SK-N-SH treated with all-trans-retinoic acid at 6 μM for 48 hours (cell line): ENCODE results near the gene ORAI3.

Source experiments
- ATAC-seq: fragments of 200-7000 bp; cut with Tn5 transposase; 3 replicates; pipeline ENCODE4 v1.9.1; 2020; ENCODE audit warnings: mild to moderate bottlenecking, moderate library complexity
- ARNTL ChIP-seq: fragments of 450-650 bp; formaldehyde crosslinking; IDR thresholded peaks from 2 replicates; pipeline ENCODE4 v1.5.0; 2020; ENCODE audit warnings: low read depth, mild to moderate bottlenecking, moderate library complexity, borderline replicate concordance
- BACH2 ChIP-seq: fragments of 250-450 bp; sonication (Bioruptor Pico); IDR thresholded peaks from 2 replicates; pipeline ENCODE4 v1.9.0; 2021; ENCODE audit warnings: mild to moderate bottlenecking, borderline replicate concordance
- CREB5 ChIP-seq: fragments of 250-450 bp; sonication (Bioruptor Pico); IDR thresholded peaks from 2 replicates; pipeline ENCODE4 v1.5.1; 2020; ENCODE audit warnings: low read depth, mild to moderate bottlenecking, moderate library complexity
- CSDC2 ChIP-seq: fragments of 250-450 bp; sonication (Bioruptor Pico); IDR thresholded peaks from 2 replicates; pipeline ENCODE4 v1.5.0; 2020; ENCODE audit warnings: mild to moderate bottlenecking, moderate library complexity
- ESRRG ChIP-seq: fragments of 250-450 bp; sonication (Bioruptor Pico); IDR thresholded peaks from 2 replicates; pipeline ENCODE4 v1.6.1; 2021; ENCODE audit warnings: mild to moderate bottlenecking
- GLIS3 ChIP-seq: fragments of 250-450 bp; sonication (Bioruptor Pico); IDR thresholded peaks from 2 replicates; pipeline ENCODE4 v1.5.0; 2020; ENCODE audit warnings: mild to moderate bottlenecking, moderate library complexity
- PATZ1 ChIP-seq: fragments of 250-450 bp; sonication (Bioruptor Pico); IDR thresholded peaks from 2 replicates; pipeline ENCODE4 v1.8.0; 2020; ENCODE audit warnings: mild to moderate bottlenecking, moderate library complexity, borderline replicate concordance
- PPARA ChIP-seq: fragments of 250-450 bp; sonication (Bioruptor Pico); IDR thresholded peaks from 2 replicates; pipeline ENCODE4 v1.5.0; 2020; ENCODE audit warnings: mild to moderate bottlenecking, borderline replicate concordance
- SNAI2 ChIP-seq: fragments of 250-450 bp; sonication (Bioruptor Pico); IDR thresholded peaks from 2 replicates; pipeline ENCODE4 v1.5.0; 2020; ENCODE audit warnings: mild to moderate bottlenecking, moderate library complexity
- TCF4 ChIP-seq: fragments of 250-450 bp; sonication (Bioruptor Pico); IDR thresholded peaks from 2 replicates; pipeline ENCODE4 v1.8.0; 2021; ENCODE audit warnings: mild to moderate bottlenecking, moderate library complexity, borderline replicate concordance
- TOX ChIP-seq: fragments of 250-450 bp; sonication (Bioruptor Pico); IDR thresholded peaks from 2 replicates; pipeline ENCODE4 v1.8.0; 2021; ENCODE audit warnings: mild to moderate bottlenecking, moderate library complexity, borderline replicate concordance
- TSHZ2 ChIP-seq: fragments of 250-450 bp; sonication (Bioruptor Pico); IDR thresholded peaks from 2 replicates; pipeline ENCODE4 v1.5.0; 2020; ENCODE audit warnings: mild to moderate bottlenecking, moderate library complexity
- ZC3H10 ChIP-seq: fragments of 250-450 bp; sonication (Bioruptor Pico); IDR thresholded peaks from 2 replicates; pipeline ENCODE4 v1.5.1; 2021; ENCODE audit warnings: mild to moderate bottlenecking, moderate library complexity
- ZFP3 ChIP-seq: fragments of 250-450 bp; sonication (Bioruptor Pico); IDR thresholded peaks from 2 replicates; pipeline ENCODE4 v1.5.0; 2020; ENCODE audit warnings: mild to moderate bottlenecking, moderate library complexity
- ZFP30 ChIP-seq: fragments of 450-650 bp; formaldehyde crosslinking; IDR thresholded peaks from 2 replicates; pipeline ENCODE4 v1.5.0; 2022; ENCODE audit warnings: mild to moderate bottlenecking, moderate library complexity
- ZNF70 ChIP-seq: fragments of 450-650 bp; formaldehyde crosslinking; IDR thresholded peaks from 2 replicates; pipeline ENCODE4 v1.5.0; 2020; ENCODE audit warnings: mild to moderate bottlenecking, moderate library complexity

ORAI3 gene

GRCh38 chr16:30992276-30992780, 43.5 kb downstream of the ORAI3 start:
- ATAC-seq = no peak
- TF ChIP-seq ZNF70 (CRISPR knock-in tag) (no peak), BACH2 (CRISPR knock-in tag) (no peak), ZC3H10 (no peak), GLIS3 (no peak), ARNTL (no peak), TOX (CRISPR knock-in tag) (no peak), CREB5 (no peak)

- ATAC-seq = no peak
- TF ChIP-seq ESRRG (no peak), ARNTL (no peak), PATZ1 (no peak), TCF4 (no peak), CSDC2 (no peak), ZFP30 (CRISPR knock-in tag) (no peak), SNAI2 (CRISPR knock-in tag) (no peak), PPARA (no peak), ZNF70 (CRISPR knock-in tag) (no peak), CREB5 (no peak)
Measured at GRCh38 chr16:30992931-30993816, 44.3 kb downstream of the ORAI3 start.

- ATAC-seq = no peak
- TF ChIP-seq TSHZ2 = no peak
- no peak for TF ChIP-seq ZC3H10
- TF ChIP-seq CREB5 = no peak
- no peak for TF ChIP-seq ZFP3 (CRISPR knock-in tag)
- no peak for TF ChIP-seq ARNTL
- no peak for TF ChIP-seq SNAI2 (CRISPR knock-in tag)
- no peak for TF ChIP-seq CSDC2
- no peak for TF ChIP-seq ZFP30 (CRISPR knock-in tag)
Measured at GRCh38 chr16:30995927-30996323, 47.1 kb downstream of the ORAI3 start.

GRCh38 chr16:30996324-30996984, 47.6 kb downstream of the ORAI3 start:
- TF ChIP-seq GLIS3 (no peak), PPARA (no peak), TCF4 (no peak), ZFP30 (CRISPR knock-in tag) (no peak)
- ATAC-seq = no peak
